Measurements from ENCODE around the gene DIAPH3. TPM values are rescaled to one million over a fixed set of nuclear protein-coding genes. Genes with fewer than 3 reads are reported as not detected.

DIAPH3 gene
- total and polyA plus RNA-seq, 2 of the 8 experiments (the other 6 are each of a cell fraction or from before 2014, with no cell fraction given) = 8.0 to 30.8 TPM

DNA sequence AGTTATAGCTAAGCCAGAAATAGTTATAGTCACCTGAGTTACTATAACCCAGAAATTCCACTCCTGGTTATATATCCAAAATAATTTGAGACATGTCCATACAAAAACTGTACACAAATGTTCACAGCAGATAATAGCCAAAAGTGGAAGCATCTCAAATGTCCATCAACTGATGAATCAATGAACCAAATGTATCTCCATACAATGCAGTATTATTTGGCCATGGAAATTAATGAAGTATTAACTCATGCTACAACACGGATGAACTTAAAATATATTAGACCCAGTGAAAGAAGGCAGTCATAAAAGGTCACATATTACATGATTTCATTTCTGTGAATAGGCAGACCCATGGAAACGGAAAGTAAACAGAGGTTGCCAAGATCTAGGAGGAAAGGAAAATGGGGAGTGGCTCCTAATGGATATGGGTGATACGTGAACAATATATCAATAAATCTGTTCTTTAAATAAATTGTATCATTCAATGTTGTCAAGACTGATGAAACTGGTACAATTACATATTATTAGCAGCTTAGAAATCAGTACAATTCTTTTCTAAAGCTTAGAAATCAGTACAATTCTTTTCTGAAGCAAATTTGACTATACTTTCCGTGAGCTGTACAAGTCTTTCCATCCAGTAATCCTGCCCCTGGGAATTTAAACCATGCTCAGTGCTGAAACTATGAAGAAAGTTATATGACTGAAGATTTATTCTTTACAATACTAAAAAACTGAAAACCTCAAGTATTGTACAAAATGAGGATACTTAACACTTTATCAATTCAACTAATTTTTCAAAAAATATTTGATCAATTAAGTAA lies 47.0 kb upstream of the DIAPH3 start:
- H4K8ac ChIP-seq (ENCODE audit: extremely low read depth, insufficient read depth, low read length) = no peak overlapping the region
- no peak overlapping the region for H3K4me3 ChIP-seq (ENCODE audit: extremely low read depth in 1 of 4, insufficient read depth in 2 of 4, low read depth in 3 of 4, low read length in 4 of 4)
- H2BK12ac ChIP-seq (ENCODE audit: low read depth, low read length) = no peak overlapping the region
- 92% methylated on average over 4 of the region's 4 CpGs; no CpG with 5 or more reads in 1 of the 2 experiments for WGBS, 2 experiments (ENCODE audit: extremely low coverage in 1 of 2, insufficient coverage in 1 of 2, insufficient read length in 1 of 2, insufficient replicate concordance in 2 of 2, low coverage in 1 of 2, low lambda C conversion rate in 2 of 2, missing lambda C conversion rate in 1 of 2)
- H3K9me3 ChIP-seq (ENCODE audit: insufficient read depth in 2 of 2, low read depth in 1 of 2, low read length in 1 of 2) = no peaks in the 10 kb centered on the region
- H2AFZ ChIP-seq (ENCODE audit: low read length) = no peak overlapping the region
- POLR2A ChIA-PET (ENCODE audit: partially characterized antibody) = no interaction called here
- H2BK5ac ChIP-seq (ENCODE audit: low read depth, low read length) = no peak overlapping the region
- FAIRE-seq (no peak), DNase-seq (ENCODE audit: low read depth in 1 of 2, low spot score in 2 of 2) (no peak)
- H3K56ac ChIP-seq (replicated peaks; ENCODE audit: insufficient read length, low read depth, low read length) = no peak overlapping the region
- no peak overlapping the region for H3K14ac ChIP-seq (ENCODE audit: insufficient read length)
- H3K27me3 ChIP-seq (replicated peaks in 1 of 4; ENCODE audit: control insufficient read depth in 3 of 4, extremely low read depth in 1 of 4, insufficient read depth in 3 of 4, low read length in 3 of 4) = no peaks in the 10 kb centered on the region
- H4K91ac ChIP-seq (replicated peaks; ENCODE audit: insufficient read length, low read length) = no peak overlapping the region
- H3K79me1 ChIP-seq (ENCODE audit: low read depth, low read length) = no peaks in the 10 kb centered on the region
- H3K4ac ChIP-seq (replicated peaks; ENCODE audit: insufficient read length, low read depth, low read length) = no peak overlapping the region
- H4K5ac ChIP-seq (ENCODE audit: insufficient read length, low read depth, low read length) = no peak overlapping the region
- H3K18ac ChIP-seq (ENCODE audit: extremely low read depth, low read length) = no peak overlapping the region
- no peak overlapping the region for H3K9ac ChIP-seq (replicated peaks in 1 of 4; ENCODE audit: extremely low read depth in 1 of 4, low read depth in 3 of 4, low read length in 3 of 4)
- H2AK5ac ChIP-seq (ENCODE audit: low read depth, low read length) = no peak overlapping the region
- H2BK20ac ChIP-seq (ENCODE audit: low read length) = no peak overlapping the region
- H3K23ac ChIP-seq (ENCODE audit: insufficient read length) = no peak overlapping the region
- no peak overlapping the region for H2BK120ac ChIP-seq (replicated peaks; ENCODE audit: low read depth, low read length)
- CTCF ChIA-PET (ENCODE audit: partially characterized antibody) = interaction anchor here (0.6 to 2.2 kb wide), 4 partner anchors 8 to 141 kb away, joined by 3 to 5 read pairs (median 3); no protein-coding TSS in a partner anchor
- no peak overlapping the region for H3K4me2 ChIP-seq (ENCODE audit: insufficient read depth in 1 of 2, low read depth in 2 of 2, low read length in 2 of 2)
- no peak overlapping the region for H3K27ac ChIP-seq (ENCODE audit: low read depth, low read length)
- no peaks in the 10 kb centered on the region for H3K4me1 ChIP-seq (replicated peaks in 1 of 4; ENCODE audit: control insufficient read depth in 3 of 4, insufficient read depth in 4 of 4, low read length in 3 of 4)
- no peaks in the 10 kb centered on the region for H3K23me2 ChIP-seq (ENCODE audit: low read depth, low read length)
- no peak overlapping the region for H2BK15ac ChIP-seq (ENCODE audit: low read length)
- no peaks in the 10 kb centered on the region for H3K79me2 ChIP-seq (ENCODE audit: control insufficient read depth in 1 of 2, insufficient read depth in 2 of 2, low read length in 2 of 2)
- H4K20me1 ChIP-seq (replicated peaks in 1 of 2; ENCODE audit: control insufficient read depth in 1 of 2, insufficient read depth in 2 of 2, low read length in 2 of 2) = no peaks in the 10 kb centered on the region
- no peaks in the 10 kb centered on the region for H3K36me3 ChIP-seq (ENCODE audit: control insufficient read depth in 2 of 4, insufficient read depth in 4 of 4, low read length in 3 of 4)
- no peak for TF ChIP-seq EZH2 (IDR thresholded peaks at IDR 0.05; ENCODE audit: low read depth, low read length, severe bottlenecking)
- TF ChIP-seq, protein P1, sequence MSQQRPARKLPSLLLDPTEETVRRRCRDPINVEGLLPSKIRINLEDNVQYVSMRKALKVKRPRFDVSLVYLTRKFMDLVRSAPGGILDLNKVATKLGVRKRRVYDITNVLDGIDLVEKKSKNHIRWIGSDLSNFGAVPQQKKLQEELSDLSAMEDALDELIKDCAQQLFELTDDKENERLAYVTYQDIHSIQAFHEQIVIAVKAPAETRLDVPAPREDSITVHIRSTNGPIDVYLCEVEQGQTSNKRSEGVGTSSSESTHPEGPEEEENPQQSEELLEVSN (IDR thresholded peaks at IDR 0.05) = no peak
- no peak for TF ChIP-seq ZNF274 (IDR thresholded peaks at IDR 0.05; ENCODE audit: borderline replicate concordance, extremely low read depth, low read length)
- no peak for TF ChIP-seq CEBPB (IDR thresholded peaks at IDR 0.05; ENCODE audit: low read depth, low read length)
- TF ChIP-seq PHF8 (conservative IDR thresholded peaks at IDR 0.05; ENCODE audit: low read depth, low read length) = no peak
- no peak for TF ChIP-seq HDAC2 (IDR thresholded peaks at IDR 0.05; ENCODE audit: borderline replicate concordance in 1 of 2, low read depth in 2 of 2, low read length in 2 of 2)
- no peak for TF ChIP-seq CHD1 (IDR thresholded peaks at IDR 0.05; ENCODE audit: low read depth, low read length)
- TF ChIP-seq SAP30 (IDR thresholded peaks at IDR 0.05; ENCODE audit: insufficient read depth, insufficient replicate concordance, low read length) = no peak
- no peak for TF ChIP-seq RNF2 (IDR thresholded peaks at IDR 0.05; ENCODE audit: borderline replicate concordance, low read depth, low read length, missing control alignments, poor library complexity, severe bottlenecking)
- TF ChIP-seq EP300 (IDR thresholded peaks at IDR 0.05; ENCODE audit: borderline replicate concordance in 1 of 2, low read depth in 2 of 2, low read length in 2 of 2) = no peak

Data from H1 (cell line).